Activated CD8-positive, alpha-beta memory T cell treated with anti-CD3 and anti-CD28 coated beads, Interleukin-2, amount 10 ng/mL, durations not matched to agents 7 days and 5 days (primary cell): ENCODE data around the gene ADIG. TPM values are rescaled to one million over a fixed set of nuclear protein-coding genes. Genes with fewer than 3 reads are reported as not detected.

Experiments used
- total RNA-seq, 2 experiments: library from RNA; stranded (reverse); gene quantifications; one replicate each; pipeline ENCODE4 v1.2.3, GENCODE V29; 2021

The ADIG gene
- total RNA-seq, 2 experiments from 2014 or later = not detected

Other genes with a start within 250 kb of the ADIG start
- gene LBP, start 234.7 kb upstream of the ADIG start, total RNA-seq = not detected
- 100 to 1,000 TPM in 1 of 2 experiments, 10 to 100 TPM in 1; 92.3 to 123 TPM for gene SNHG17, start 145.9 kb upstream of the ADIG start, total RNA-seq
- gene RALGAPB, start 108.4 kb upstream of the ADIG start, total RNA-seq = 10 to 100 TPM; 31.9 to 32.2 TPM
- gene ARHGAP40, start 20.6 kb downstream of the ADIG start, total RNA-seq = not detected
- not detected for gene SLC32A1, start 143.3 kb downstream of the ADIG start, total RNA-seq
- gene ACTR5, start 167.3 kb downstream of the ADIG start, total RNA-seq = 10 to 100 TPM in 1 of 2 experiments, 1 to 10 TPM in 1; 9.5 to 10.6 TPM
- gene PPP1R16B, start 224.5 kb downstream of the ADIG start, total RNA-seq = 100 to 1,000 TPM in 1 of 2 experiments, 10 to 100 TPM in 1; 86.5 to 128 TPM